DND-41 (cell line): Measurements from ENCODE around the gene FEZF1.

ENCODE experiments used
- CTCF ChIP-seq: IDR thresholded peaks from 2 replicates; pipeline ENCODE4 v1.5.1; 2012; ENCODE audit warnings: borderline replicate concordance, low read length, moderate library complexity, mild to moderate bottlenecking; ENCODE audit not compliant: poor library complexity, severe bottlenecking; ENCODE audit errors: extremely low read depth
- EZH2 ChIP-seq: IDR thresholded peaks from 3 replicates; pipeline ENCODE4 v1.6.1; 2012; ENCODE audit warnings: borderline replicate concordance, low read depth, mild to moderate bottlenecking, moderate library complexity, low read length, inconsistent platforms; ENCODE audit not compliant: severe bottlenecking

GRCh38 chr7:122258971-122259370, 45.6 kb downstream of the FEZF1 start:
- TF ChIP-seq CTCF (no peak), EZH2 (no peak)
